T-cell (primary cell): ENCODE measurements around the gene CDRT15L2. TPM values are rescaled to one million over a fixed set of nuclear protein-coding genes. Genes with fewer than 3 reads are reported as not detected.
A peak's percentile ranks its signal among the peaks of the same experiment; 100 is the strongest.
"Not testable (repeated sequence)": the region's sequence is repeated elsewhere in the genome, so short reads cannot be mapped to it uniquely, and the experiment has no call there.

Experiments
- ATAC-seq, 4 experiments: fragments of 200-7000 bp in 3 of 4; fragments of 150-1000 bp in 1 of 4; cut with Tn5 transposase; replicated peaks in 1 of 4; 1 replicate in 3 of 4; 2 replicates in 1 of 4; pipeline ENCODE4 v1.10.0; 2021; ENCODE audit warnings: moderate library complexity in 3 of 4, mild to moderate bottlenecking in 2 of 4, moderate number of reproducible peaks in 1 of 4
- CTCF ChIA-PET, 2 donors: fragments of 300-600 bp; sonication (Branson Sonifier 250); formaldehyde crosslinking; loops; one replicate each; lab custom pipeline; 2022; ENCODE audit warnings: antibody characterized with exemption in 2 of 2; lab: Charles Lee
- POLR2A ChIA-PET, 2 donors: fragments of 300-600 bp; sonication (Branson Sonifier 250); formaldehyde crosslinking; loops; one replicate each; lab custom pipeline; 2022; ENCODE audit warnings: antibody characterized with exemption in 2 of 2; lab: Charles Lee
- DNase-seq, 35 experiments: peaks; one replicate each; pipeline versions ENCODE4 v3.0.0 to v3.0.0-alpha.2; 2013 to 2023
- H3K27ac ChIP-seq: one replicate; pipeline ENCODE4 v1.5.1; 2013; ENCODE audit warnings: low read length
- H3K27me3 ChIP-seq, 2 experiments: replicated peaks in 1 of 2; 1 replicate in 1 of 2; 2 replicates in 1 of 2; pipeline versions ENCODE4 v1.6.1 to v1.7.0; 2013; ENCODE audit warnings: low read length in 1 of 2, mixed read lengths in 1 of 2; ENCODE audit not compliant: control insufficient read depth in 2 of 2, insufficient read depth in 2 of 2; ENCODE audit errors: extremely low read depth in 1 of 2
- H3K36me3 ChIP-seq, 2 donors: 1 replicate in 1 of 2; 2 replicates in 1 of 2; pipeline versions ENCODE4 v1.6.1 to v1.7.0; 2013; ENCODE audit warnings: low read length in 1 of 2; ENCODE audit not compliant: control insufficient read depth in 2 of 2, insufficient read depth in 1 of 2; ENCODE audit errors: extremely low read depth in 1 of 2
- H3K4me1 ChIP-seq, 2 experiments: 1 replicate in 1 of 2; 2 replicates in 1 of 2; pipeline versions ENCODE4 v1.6.1 to v1.7.0; 2013; ENCODE audit warnings: low read length in 2 of 2, mixed read lengths in 1 of 2; ENCODE audit not compliant: insufficient read depth in 2 of 2, control insufficient read depth in 1 of 2; ENCODE audit errors: extremely low read depth in 1 of 2
- H3K4me3 ChIP-seq, 2 donors: 1 replicate in 1 of 2; 2 replicates in 1 of 2; pipeline versions ENCODE4 v1.5.1 to v1.7.0; 2013; ENCODE audit warnings: mild to moderate bottlenecking in 2 of 2, low read length in 1 of 2, moderate library complexity in 1 of 2; ENCODE audit not compliant: control insufficient read depth in 1 of 2; ENCODE audit errors: extremely low read depth in 1 of 2
- H3K9me3 ChIP-seq: 2 replicates; pipeline ENCODE4 v1.7.0; 2013
- H3K27ac Mint-ChIP-seq, 2 donors: one replicate each; pipeline ENCODE4 v1.8.0; 2020 to 2021; ENCODE audit warnings: mild to moderate bottlenecking in 2 of 2, mixed read lengths in 2 of 2
- H3K27me3 Mint-ChIP-seq, 2 donors: one replicate each; pipeline ENCODE4 v1.8.0; 2021 to 2022; ENCODE audit warnings: mixed read lengths in 2 of 2
- H3K36me3 Mint-ChIP-seq: one replicate; pipeline ENCODE4 v1.8.0; 2021; ENCODE audit warnings: mixed read lengths
- H3K4me1 Mint-ChIP-seq, 3 donors: one replicate each; pipeline ENCODE4 v1.8.0; 2020 to 2022; ENCODE audit warnings: mixed read lengths in 3 of 3, mild to moderate bottlenecking in 1 of 3
- H3K4me3 Mint-ChIP-seq, 3 donors: one replicate each; pipeline ENCODE4 v1.8.0; 2020 to 2022; ENCODE audit warnings: mild to moderate bottlenecking in 3 of 3, mixed read lengths in 3 of 3, moderate library complexity in 3 of 3
- H3K9me3 Mint-ChIP-seq, 3 donors: one replicate each; pipeline ENCODE4 v1.8.0; 2020 to 2022; ENCODE audit warnings: mixed read lengths in 3 of 3
- WGBS: methylation state at CpG from one replicate; pipeline ENCODE4 v1.1.5; 2013; ENCODE audit warnings: missing lambda C conversion rate; ENCODE audit not compliant: insufficient coverage; 5-methylcytosine and 5-hydroxymethylcytosine counted together
- total RNA-seq, 35 experiments: library from RNA in 6 of 35; stranded (reverse) in 6 of 35; fragments of 120-200 nt in 1 of 35; gene quantifications; one replicate each; pipeline versions ENCODE4 v1.2.1 to v1.2.4 and lab custom pipeline; 2013 to 2026

CDRT15L2 gene
- total RNA-seq = not detected
- total RNA-seq (2013) = not detected
- total RNA-seq (lab: John Stamatoyannopoulos, UW) = 0 reads per million in 29 experiments

DNA sequence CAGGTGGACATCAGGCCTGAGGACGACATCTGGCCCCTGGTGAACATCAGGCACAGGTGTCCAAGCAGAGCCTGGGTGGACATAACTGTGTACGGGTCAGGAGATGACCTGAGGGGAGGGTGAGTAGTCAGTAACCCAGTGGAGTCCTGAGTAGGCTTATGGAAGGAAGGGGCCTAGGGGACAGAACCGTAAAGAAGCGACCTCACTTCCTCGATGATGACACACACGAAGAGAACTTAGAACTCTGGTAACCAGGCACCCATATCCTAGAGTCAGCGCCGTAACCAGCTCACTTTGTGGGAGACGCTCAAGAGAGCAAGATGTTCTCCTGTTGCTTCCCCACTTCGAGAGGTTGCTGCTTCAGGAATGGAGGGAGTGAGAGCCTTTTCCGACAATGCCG lies at the start of gene CDRT15L2:
TSS of gene CDRT15L2 (plus strand) at position 301 of the 400 bp plus-strand sequence. CDS start at position 321, 20 bp downstream.
- H3K4me3 Mint-ChIP-seq, CTCF ChIA-PET, H3K36me3 ChIP-seq, H3K27me3 ChIP-seq, ATAC-seq, H3K27ac Mint-ChIP-seq, H3K9me3 ChIP-seq, H3K27ac ChIP-seq, POLR2A ChIA-PET, H3K4me1 ChIP-seq, H3K4me1 Mint-ChIP-seq, H3K4me3 ChIP-seq, H3K9me3 Mint-ChIP-seq, H3K36me3 Mint-ChIP-seq, H3K27me3 Mint-ChIP-seq, DNase-seq: not testable (repeated sequence)
- 91% methylated on average over 5 of the region's 12 CpGs for WGBS

DNA sequence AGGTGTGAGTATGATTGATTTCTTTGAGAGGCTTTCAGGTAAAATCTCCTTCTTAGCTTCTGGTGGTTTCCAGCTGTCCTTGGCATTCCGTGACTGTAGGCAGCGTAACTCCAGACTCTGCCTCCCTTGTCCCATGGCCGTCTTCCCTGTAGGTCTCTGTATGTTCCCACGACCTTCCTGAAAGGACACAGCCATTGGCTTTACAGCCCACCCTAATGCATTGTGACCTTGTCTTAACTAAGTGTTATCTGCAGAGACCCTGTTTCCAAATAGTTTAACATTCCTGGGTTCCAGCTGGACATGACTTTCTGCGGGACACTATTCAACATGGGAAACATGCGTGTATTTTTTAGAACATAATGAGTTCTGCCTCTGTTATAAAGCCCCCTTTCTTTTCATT lies 49.4 kb upstream of the CDRT15L2 start:
- H3K36me3 Mint-ChIP-seq, H3K9me3 Mint-ChIP-seq, H3K4me3 ChIP-seq, DNase-seq, H3K36me3 ChIP-seq, POLR2A ChIA-PET, H3K27ac ChIP-seq, ATAC-seq, H3K27me3 Mint-ChIP-seq, H3K4me1 ChIP-seq, H3K27ac Mint-ChIP-seq, H3K27me3 ChIP-seq, H3K9me3 ChIP-seq, CTCF ChIA-PET: not testable (repeated sequence)
- Mint-ChIP-seq H3K4me3 (peak overlapping the region in 2 of 3 donors; percentile 73 to 82), H3K4me1 (peaks cover 5 to 17% (median 8%) of the 10 kb centered on the region in 3 donors)
- WGBS = 93% methylated on average over 2 of the region's 6 CpGs

DNA sequence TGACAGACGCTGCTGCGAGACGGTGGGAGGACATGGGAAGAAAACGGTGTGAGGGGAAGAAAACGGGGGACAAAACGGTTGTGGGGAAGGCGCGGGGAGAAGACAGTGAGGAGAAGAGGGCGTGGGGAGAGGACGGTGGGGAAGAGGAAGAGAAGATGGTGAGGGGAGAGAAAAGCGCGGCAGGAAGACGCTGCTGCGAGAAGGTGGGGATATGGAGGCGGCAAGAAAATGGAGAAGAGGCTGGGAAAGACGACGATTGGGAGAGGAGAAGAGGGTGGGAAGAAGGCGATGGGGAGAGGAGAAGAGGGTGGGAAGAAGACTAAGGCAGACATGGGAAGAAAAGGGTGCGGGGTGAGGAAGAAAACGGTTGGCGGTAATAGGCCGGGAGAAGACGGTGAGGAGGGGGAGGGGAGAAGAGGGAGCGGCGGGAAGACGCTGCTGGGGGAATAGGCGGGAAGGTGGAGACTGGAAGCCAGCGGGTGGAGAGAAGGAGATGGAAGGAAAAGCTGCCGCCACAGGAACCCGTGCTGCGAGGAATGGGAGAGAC lies 46.9 kb upstream of the CDRT15L2 start:
- WGBS = no CpG with 5 or more reads among the region's 31 CpGs
- H3K9me3 Mint-ChIP-seq, H3K27ac Mint-ChIP-seq, H3K27me3 Mint-ChIP-seq, POLR2A ChIA-PET, H3K27ac ChIP-seq, H3K36me3 ChIP-seq, H3K36me3 Mint-ChIP-seq, DNase-seq, H3K27me3 ChIP-seq, H3K4me1 ChIP-seq, CTCF ChIA-PET, H3K9me3 ChIP-seq: not testable (repeated sequence)
- H3K4me3 ChIP-seq = peak overlapping the region in 1 of 2 donors; percentile 28
- Mint-ChIP-seq H3K4me3 (peak overlapping the region; percentile 52 to 81 (median 64)), H3K4me1 (peaks cover 6 to 17% (median 9%) of the 10 kb centered on the region in 3 donors)
- peak in 1 of 4 experiments; percentile 2 for ATAC-seq

DNA sequence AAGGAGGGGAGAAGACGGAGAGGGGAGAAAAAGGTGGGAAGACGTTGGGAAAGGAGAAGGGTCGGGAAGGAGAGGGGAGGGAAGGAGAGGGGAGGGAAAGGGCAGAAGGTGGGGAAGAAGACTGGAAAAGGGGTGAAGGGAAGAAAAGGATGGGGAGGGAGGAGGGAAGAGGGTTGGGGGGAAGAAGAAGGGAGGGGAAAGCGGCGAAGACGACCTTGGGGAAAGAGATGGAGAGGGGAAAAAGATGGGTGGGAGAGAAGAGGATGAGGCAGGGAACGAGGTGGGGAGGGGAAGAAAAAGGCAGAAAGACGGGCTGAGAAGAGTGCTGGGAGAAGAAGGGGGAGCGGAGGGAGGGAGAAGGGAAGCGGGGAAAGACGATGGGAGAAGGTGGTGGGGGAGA lies 46.3 kb upstream of the CDRT15L2 start:
- H3K27ac Mint-ChIP-seq, DNase-seq, H3K9me3 ChIP-seq, H3K27ac ChIP-seq, H3K27me3 ChIP-seq, H3K4me1 ChIP-seq, POLR2A ChIA-PET, CTCF ChIA-PET, H3K36me3 Mint-ChIP-seq, H3K4me3 ChIP-seq, H3K36me3 ChIP-seq, ATAC-seq, H3K27me3 Mint-ChIP-seq, H3K9me3 Mint-ChIP-seq: not testable (repeated sequence)
- H3K4me3 Mint-ChIP-seq = peak overlapping the region; percentile 52 to 81 (median 64)
- peaks cover 6 to 17% (median 9%) of the 10 kb centered on the region in 3 donors for H3K4me1 Mint-ChIP-seq
- WGBS = 32% methylated on average over 5 of the region's 11 CpGs

DNA sequence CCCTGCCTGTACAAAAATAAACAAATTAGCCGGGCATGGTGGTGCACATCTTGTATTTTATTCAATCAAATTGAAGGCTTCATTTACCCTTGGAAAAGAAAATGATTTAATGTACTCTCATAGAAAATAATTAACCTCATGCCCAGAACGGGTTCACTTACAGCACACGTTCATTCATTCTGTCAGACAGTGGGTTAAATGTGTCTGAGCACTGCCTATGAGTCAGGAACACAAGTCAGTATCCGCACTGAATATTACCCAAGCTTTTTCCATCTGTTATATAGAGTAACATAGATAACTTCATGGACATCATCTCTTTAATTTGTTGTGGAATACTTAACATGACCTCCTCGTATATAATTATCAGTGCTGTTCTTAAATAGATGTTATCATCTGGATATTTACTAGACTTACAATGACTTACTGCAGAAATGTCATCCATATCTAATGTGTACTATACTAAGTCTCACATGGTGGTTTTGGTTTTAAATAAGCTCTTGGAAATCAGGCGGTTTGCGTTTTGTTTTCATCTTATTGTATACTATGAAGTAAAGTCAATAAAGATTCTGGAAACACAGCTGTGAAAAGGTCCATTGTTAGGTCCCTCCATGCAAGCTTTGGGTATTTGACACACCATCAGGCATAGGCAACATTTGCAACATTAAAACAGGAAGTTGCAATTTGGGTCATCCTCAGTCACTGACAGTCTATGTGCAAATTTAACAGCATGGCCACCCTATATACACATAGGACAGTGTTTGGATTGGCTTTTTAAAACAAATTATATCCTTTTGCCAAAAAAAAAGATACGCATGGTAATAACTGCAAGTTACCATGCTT lies 44.6 kb upstream of the CDRT15L2 start:
- H3K36me3 ChIP-seq, H3K4me3 ChIP-seq, POLR2A ChIA-PET, H3K27ac ChIP-seq, H3K4me1 ChIP-seq, DNase-seq, H3K27me3 Mint-ChIP-seq, ATAC-seq, H3K36me3 Mint-ChIP-seq, H3K9me3 Mint-ChIP-seq, H3K9me3 ChIP-seq, H3K27ac Mint-ChIP-seq, H3K4me3 Mint-ChIP-seq, H3K27me3 ChIP-seq, CTCF ChIA-PET: not testable (repeated sequence)
- whole genome bisulfite sequencing = no CpG with 5 or more reads among the region's 8 CpGs
- peaks cover 6 to 17% (median 9%) of the 10 kb centered on the region in 3 donors for H3K4me1 Mint-ChIP-seq

DNA sequence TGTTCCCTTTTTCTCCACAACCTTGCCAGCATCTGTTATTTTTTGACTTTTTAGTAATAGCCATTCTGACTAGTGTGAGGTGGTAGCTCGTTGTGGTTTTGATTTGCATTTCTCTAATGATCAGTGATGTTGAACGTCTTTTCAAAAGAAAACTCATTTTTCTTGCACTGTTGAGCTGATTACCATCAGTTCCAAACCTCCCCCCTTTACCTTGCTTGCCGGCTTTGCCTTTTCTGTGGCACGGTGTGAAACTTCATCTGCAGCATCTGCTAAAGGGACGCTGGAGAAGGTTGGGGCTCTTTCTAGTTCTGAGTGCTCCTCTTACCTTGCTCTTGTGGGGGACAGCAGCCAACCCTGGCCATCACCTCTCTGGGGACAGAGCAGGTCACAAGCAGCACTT lies 39.1 kb upstream of the CDRT15L2 start:
- H3K27me3 ChIP-seq, H3K27ac Mint-ChIP-seq, H3K27ac ChIP-seq: not testable (repeated sequence)

More for the DNA sequence above, 39.1 kb upstream of the CDRT15L2 start:
- H3K36me3 ChIP-seq, H3K4me1 ChIP-seq, POLR2A ChIA-PET, H3K27me3 Mint-ChIP-seq, H3K9me3 Mint-ChIP-seq, H3K36me3 Mint-ChIP-seq, H3K9me3 ChIP-seq, DNase-seq, H3K4me3 ChIP-seq, H3K4me3 Mint-ChIP-seq, H3K4me1 Mint-ChIP-seq, CTCF ChIA-PET, ATAC-seq: not testable (repeated sequence)
- WGBS = no CpG with 5 or more reads among the region's 5 CpGs
